GM12878 (cell line): Measurements from ENCODE around the gene TFF2.
A peak's percentile ranks its signal among the peaks of the same experiment; 100 is the strongest.

Experiments
- CEBPB ChIP-seq, 2 experiments: fragments of 150-350 bp in 1 of 2; IDR thresholded peaks; 2 replicates each; pipeline ENCODE4 v1.6.1; 2012 to 2014; ENCODE audit warnings: low read depth in 2 of 2, low read length in 2 of 2, borderline replicate concordance in 1 of 2, inconsistent platforms in 1 of 2
- CEBPZ ChIP-seq: fragments of 150-350 bp; IDR thresholded peaks from 2 replicates; pipeline ENCODE4 v1.6.1; 2016; ENCODE audit warnings: low read depth, low read length
- CTCF ChIP-seq, 3 experiments: IDR thresholded peaks in 2 of 3; conservative IDR thresholded peaks in 1 of 3; 2 replicates each; pipeline ENCODE4 v1.5.1; 2011; ENCODE audit warnings: low read depth in 3 of 3, low read length in 3 of 3, mild to moderate bottlenecking in 3 of 3, control low read depth in 2 of 3, moderate library complexity in 2 of 3, inconsistent platforms in 1 of 3, mixed read lengths in 1 of 3; ENCODE audit not compliant: control insufficient read depth in 2 of 3, insufficient read depth in 1 of 3; ENCODE audit errors: extremely low read depth in 1 of 3
- EZH2 ChIP-seq: IDR thresholded peaks from 2 replicates; pipeline ENCODE4 v1.6.1; 2012; ENCODE audit warnings: low read depth, mild to moderate bottlenecking, control low read depth, inconsistent platforms, low read length, borderline replicate concordance; ENCODE audit not compliant: control insufficient read depth
- HDAC2 ChIP-seq: fragments of 200-600 bp; sonication (generic); IDR thresholded peaks from 2 replicates; pipeline ENCODE4 v1.6.1; 2017
- HDAC6 ChIP-seq: fragments of 200-600 bp; sonication (generic); IDR thresholded peaks from one replicate; pipeline ENCODE4 v1.8.0; 2017; ENCODE audit warnings: antibody characterized with exemption; ENCODE audit not compliant: unreplicated experiment
- KDM1A ChIP-seq: fragments of 200-600 bp; sonication (generic); IDR thresholded peaks from 2 replicates; pipeline ENCODE4 v1.6.1; 2016; ENCODE audit warnings: borderline replicate concordance
- MYC ChIP-seq: IDR thresholded peaks from 2 replicates; pipeline ENCODE4 v1.6.1; 2011; ENCODE audit warnings: mild to moderate bottlenecking, low read length, moderate library complexity, inconsistent platforms; ENCODE audit not compliant: insufficient read depth, insufficient replicate concordance, insufficient read length, severe bottlenecking
- NFYB ChIP-seq: IDR thresholded peaks from 2 replicates; pipeline ENCODE4 v1.6.1; 2011; ENCODE audit warnings: low read depth, mild to moderate bottlenecking, low read length, improper control_type of control experiment, moderate library complexity; ENCODE audit not compliant: insufficient read depth
- NR2C1 ChIP-seq: fragments of 450-650 bp; IDR thresholded peaks from 2 replicates; pipeline ENCODE4 v1.6.1; 2017; ENCODE audit warnings: antibody characterized with exemption, mild to moderate bottlenecking, moderate library complexity
- PML ChIP-seq: IDR thresholded peaks from 2 replicates; pipeline ENCODE4 v1.6.1; 2012; ENCODE audit warnings: low read length, inconsistent platforms
- POLR2A ChIP-seq: IDR thresholded peaks from 2 replicates; pipeline ENCODE4 v1.6.1; 2011; ENCODE audit warnings: low read depth, mild to moderate bottlenecking, low read length
- POLR2AphosphoS5 ChIP-seq: IDR thresholded peaks from 2 replicates; pipeline ENCODE4 v1.6.1; 2011; ENCODE audit warnings: mild to moderate bottlenecking, low read length, inconsistent platforms
- TCF12 ChIP-seq: IDR thresholded peaks from 2 replicates; pipeline ENCODE4 v1.6.1; 2011; ENCODE audit warnings: low read depth, mild to moderate bottlenecking, low read length

- TF ChIP-seq CTCF (IDR thresholded peaks at IDR 0.05 in 2 of 3, conservative IDR thresholded peaks at IDR 0.05 in 1 of 3; ENCODE audit: control insufficient read depth in 2 of 3, extremely low read depth in 1 of 3, insufficient read depth in 1 of 3, low read depth in 3 of 3, low read length in 3 of 3) (no peak), POLR2AphosphoS5 (no peak), NFYB (no peak), HDAC2 (no peak), TCF12 (0 out of 2 replicates have a peak, but pooled peaks have one; percentile 48), KDM1A (no peak), CEBPZ (no peak), EZH2 (no peak), MYC (no peak), CEBPB (IDR thresholded peaks at IDR 0.05; ENCODE audit: borderline replicate concordance in 1 of 2, low read depth in 2 of 2, low read length in 2 of 2) (no peak), NR2C1 (no peak), HDAC6 (no peak), PML (no peak), POLR2A (no peak)
Measured at GRCh38 chr21:42319376-42319775, 31.4 kb downstream of the TFF2 start.
